NCI-H187 (cell line): Measurements from ENCODE around the gene CTNNA3.
"Not testable (repeated sequence)": the region's sequence is repeated elsewhere in the genome, so short reads cannot be mapped to it uniquely, and the experiment has no call there.

Source experiments
- DNase-seq, 2 experiments: peaks; one replicate each; lab custom pipeline; 2025; lab: John Stamatoyannopoulos, UW

The CTNNA3 gene

GRCh38 chr10:66378117-66378876 is 1317.7 kb downstream of the CTNNA3 start:
- no peak for DNase-seq

DNA sequence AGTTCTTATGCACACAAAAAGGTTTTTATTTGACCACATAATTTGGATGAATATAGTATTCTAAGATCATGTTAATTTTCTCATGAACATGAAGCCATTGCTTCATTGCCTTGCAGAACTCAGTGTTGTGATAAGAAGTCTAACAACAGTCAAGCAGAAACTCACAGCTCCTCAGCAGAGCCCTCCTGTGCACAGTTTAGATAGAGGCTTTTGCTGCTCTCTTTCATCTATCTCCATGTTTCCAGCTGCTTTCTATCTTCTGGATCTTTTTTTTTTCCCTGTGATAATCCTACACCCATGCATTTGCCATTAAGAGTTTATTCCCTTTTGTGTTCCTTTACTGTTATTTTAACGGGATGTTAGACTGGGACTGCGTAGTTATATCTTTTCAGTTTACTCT is 1327.8 kb downstream of the CTNNA3 start:
- DNase-seq, result no peak

- no peak for DNase-seq
Measured at GRCh38 chr10:66366163-66366562, 1329.8 kb downstream of the CTNNA3 start.

- DNase-seq, result no peak
Measured at GRCh38 chr10:66365686-66366085, 1330.3 kb downstream of the CTNNA3 start.

DNA sequence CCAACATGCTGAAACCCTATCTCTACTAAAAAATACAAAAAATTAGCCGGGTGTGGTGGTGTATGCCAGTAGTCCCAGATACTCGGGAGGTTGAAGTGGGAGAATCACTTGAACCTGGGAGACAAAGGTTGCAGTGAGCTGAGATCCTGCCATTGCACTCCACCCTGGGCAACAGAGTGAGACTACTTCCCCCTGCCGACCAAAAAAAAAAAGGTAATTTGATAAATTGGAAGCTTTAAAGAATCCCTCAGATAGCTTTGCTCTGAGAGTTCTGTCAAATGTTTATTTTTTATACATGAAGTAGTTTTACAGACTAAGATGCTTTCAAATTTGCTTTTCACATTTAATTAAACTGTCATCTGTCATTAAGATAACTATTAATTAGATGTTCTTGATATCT is 1333.5 kb downstream of the CTNNA3 start:
- no peak for DNase-seq

GRCh38 chr10:66353822-66354221 is 1342.2 kb downstream of the CTNNA3 start:
- not testable (repeated sequence) for DNase-seq

DNA sequence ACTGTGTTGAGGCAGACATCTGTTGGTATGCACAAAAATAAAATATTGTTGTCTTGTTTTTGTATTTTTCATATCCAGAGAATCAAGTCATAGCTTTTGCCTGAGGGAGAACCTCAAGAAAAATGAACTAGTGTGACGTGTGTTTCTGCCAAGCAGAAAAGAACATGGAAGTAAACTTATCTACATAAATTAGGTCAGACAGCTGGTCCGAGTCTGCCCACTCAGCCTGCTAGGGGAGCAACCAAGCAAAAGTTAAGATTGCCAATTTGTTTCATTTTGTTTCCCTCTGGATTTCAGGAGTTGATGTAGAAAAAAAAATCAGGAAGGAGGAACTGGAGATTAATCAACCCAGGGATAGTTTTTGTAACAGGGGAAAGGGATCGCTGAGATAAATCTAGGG is 1342.6 kb downstream of the CTNNA3 start:
- no peak for DNase-seq

DNA sequence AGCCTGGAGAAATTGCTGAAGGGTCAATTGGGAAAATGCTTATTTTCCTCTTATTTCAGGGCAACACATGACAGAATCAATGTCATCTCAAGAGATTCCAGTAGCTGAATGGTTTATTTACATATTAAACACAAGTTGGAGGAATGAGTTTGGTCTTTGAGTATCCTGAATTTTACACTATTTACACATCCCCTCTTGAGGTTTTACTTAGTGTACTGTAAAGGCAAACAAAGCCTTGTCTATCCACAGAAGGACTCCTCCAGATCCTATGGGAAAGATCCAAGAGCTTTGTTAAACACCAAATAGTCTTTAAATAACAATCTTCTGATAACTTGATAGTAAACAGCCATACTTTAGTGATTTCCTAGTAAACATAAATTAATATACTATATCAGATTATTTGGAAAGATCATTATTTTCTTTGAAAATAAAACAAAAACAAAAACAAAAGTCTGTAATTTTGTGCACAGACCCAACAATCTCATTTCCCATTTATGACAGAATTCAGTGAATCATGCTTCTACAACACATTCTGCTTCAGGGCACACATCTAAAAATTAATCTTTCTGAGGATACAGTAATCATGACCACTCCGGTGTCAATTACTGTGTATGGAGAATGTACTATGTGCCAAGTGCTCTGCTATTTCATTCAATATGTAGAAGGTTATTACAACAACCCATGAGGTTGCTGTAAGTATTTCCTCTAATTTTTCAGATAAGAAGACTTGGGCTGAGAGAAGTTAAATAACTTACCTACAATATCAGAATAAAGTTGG is 1345.2 kb downstream of the CTNNA3 start:
- DNase-seq, result no peak

- DNase-seq, result no peak
Measured at GRCh38 chr10:66349726-66350125, 1346.3 kb downstream of the CTNNA3 start.

DNA sequence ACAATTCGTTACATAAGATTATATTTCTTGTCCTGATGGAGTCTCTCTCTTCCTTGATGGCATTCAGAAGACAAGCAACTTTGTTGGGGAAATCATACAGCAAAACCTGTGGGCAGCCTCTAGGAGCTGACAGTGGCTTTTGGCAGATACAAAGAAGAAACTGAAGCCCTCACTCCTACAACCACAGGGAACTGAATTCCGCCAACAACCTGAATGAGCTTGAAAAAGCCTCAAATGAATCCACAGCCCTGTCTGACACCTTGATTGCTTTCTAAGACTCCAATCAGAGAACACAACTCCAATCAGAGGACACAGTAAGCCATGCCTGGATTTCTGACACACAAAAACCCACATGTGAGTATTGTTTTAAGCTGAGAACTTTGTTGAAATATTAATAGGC is 1346.9 kb downstream of the CTNNA3 start:
- no peak for DNase-seq

DNA sequence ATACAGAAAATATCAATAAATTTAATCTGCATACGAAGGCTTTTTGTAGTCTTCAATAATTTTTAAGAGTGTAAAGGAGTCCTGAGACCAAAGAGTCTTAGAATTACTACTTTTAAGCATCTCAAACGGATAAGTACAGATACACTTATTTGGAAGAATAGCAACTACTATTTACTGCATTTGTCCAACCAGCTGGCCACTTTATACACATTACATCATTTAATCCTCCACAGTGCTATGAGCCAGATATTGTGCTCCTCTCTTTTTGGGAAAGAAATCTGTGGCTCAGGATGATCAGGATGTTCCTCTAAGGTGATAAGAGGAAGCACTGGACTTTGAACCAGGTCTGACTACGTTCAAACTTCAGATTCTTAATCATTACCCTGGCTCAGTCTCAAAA is 1358.8 kb downstream of the CTNNA3 start:
- no peak for DNase-seq

DNA sequence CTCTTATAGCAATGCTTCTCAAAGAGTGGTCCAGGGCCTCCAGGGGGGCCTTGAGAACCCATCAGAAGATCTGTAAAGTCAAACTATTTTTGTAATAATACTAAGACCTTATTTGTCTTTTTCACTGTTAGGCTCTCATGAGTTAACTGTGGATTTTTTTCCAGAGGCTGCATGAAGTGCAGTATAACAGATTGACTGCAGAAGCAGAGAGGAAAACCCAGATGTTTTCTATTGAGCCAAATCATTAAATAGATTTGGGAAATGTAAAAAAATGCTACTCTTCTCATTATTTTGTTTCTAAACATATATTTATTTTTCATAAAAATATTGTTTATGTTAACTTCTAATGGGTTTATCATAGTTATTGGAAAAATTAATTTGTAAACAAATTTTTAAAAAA is 1359.2 kb downstream of the CTNNA3 start:
- no peak for DNase-seq

GRCh38 chr10:66335753-66336152 is 1360.2 kb downstream of the CTNNA3 start:
- not testable (repeated sequence) for DNase-seq

DNA sequence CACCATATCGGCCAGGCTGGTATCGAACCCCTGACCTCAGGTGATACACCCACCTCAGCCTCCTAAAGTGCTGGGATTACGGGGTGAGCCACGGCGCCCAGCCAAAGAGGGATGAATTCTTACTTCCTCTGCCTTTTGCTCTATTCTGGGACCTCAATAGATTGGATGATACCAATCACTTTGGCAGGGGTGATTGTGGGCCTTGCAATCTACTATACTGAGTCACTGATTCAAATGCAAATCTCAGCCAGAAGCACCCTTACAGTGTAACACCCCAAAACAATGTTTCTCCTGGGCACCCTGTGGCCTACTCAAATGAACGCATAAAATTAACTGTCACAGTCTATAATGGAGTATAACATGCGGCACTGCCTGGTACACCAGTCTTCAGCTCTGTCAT is 1366.8 kb downstream of the CTNNA3 start:
- DNase-seq, result no peak

DNA sequence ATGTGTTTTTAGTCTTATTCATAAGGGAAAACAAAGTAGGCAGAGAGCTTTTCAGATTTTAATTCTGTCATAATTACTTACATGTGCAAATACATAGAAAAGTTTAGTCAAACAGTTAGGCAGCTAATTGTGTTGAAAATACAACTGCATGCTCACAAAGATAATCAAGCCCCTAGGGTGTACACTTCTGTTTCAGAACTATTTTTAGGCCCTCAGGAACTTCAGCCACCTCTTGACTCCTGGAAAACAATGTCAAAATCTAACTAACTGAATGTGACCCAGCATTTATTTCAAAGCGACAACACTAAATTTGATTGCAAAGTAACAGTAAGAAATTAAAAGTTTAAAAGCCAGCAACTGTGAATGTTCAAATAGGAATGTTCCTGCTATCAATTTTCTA is 1369.1 kb downstream of the CTNNA3 start:
- DNase-seq, result no peak

DNA sequence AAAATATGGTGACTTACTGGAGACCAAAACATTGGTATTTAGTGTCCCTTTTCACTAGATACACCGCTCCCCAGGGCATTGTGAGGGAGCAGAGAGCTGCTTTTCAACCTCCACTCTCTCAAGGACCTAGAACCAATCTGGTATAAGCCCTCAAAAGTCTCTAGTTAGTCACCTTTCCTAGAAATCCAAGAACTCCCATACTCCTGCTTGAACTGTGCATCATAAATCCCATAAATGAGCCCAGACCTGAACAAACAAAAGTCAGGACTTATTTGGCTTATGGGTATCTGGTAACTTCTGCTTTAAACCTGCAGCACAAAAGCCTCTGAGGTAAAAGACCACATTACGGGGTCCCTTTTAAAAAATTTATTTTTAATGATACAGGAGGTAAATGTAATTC is 1373.2 kb downstream of the CTNNA3 start:
- DNase-seq, result no peak

GRCh38 chr10:66321723-66322665 is 1374.0 kb downstream of the CTNNA3 start:
- no peak for DNase-seq

DNA sequence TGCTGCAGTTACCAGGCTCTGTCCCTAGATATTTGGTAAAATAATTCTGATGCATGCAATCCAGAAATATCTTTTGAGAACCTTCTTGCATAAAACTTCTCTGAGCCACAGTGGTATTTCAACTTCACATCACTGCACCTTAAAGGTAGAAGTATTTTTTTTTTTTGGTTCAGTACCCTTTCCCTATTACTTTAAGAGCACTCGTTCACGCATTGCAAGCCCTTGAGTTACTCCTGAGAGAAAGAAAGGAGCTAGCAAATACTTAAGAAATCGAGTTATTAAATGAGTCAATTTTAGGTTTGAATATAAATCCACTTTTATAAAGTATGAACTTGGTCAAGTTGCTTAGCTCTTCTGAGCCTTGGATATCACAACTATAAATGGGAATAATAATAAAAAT is 1377.2 kb downstream of the CTNNA3 start:
- DNase-seq, result no peak

- no peak for DNase-seq
Measured at GRCh38 chr10:66307826-66308225, 1388.2 kb downstream of the CTNNA3 start.

DNA sequence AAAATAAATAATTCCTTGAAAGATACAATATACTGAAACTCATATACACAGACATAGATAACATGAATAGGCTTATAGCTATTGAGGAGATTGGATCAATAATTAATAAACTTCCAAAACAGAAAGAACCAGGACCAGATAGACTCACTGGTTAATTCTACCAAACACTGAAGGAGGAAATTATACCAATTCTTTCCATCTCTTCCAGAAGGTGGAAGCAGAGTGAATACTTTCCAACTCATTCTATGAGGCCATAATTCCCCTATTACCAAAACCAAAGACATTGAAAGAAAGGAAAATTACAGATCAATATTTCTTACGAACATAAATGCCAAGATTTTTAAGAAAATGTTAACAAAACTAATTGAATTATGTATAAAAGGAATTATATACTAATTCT is 1394.9 kb downstream of the CTNNA3 start:
- no peak for DNase-seq

DNA sequence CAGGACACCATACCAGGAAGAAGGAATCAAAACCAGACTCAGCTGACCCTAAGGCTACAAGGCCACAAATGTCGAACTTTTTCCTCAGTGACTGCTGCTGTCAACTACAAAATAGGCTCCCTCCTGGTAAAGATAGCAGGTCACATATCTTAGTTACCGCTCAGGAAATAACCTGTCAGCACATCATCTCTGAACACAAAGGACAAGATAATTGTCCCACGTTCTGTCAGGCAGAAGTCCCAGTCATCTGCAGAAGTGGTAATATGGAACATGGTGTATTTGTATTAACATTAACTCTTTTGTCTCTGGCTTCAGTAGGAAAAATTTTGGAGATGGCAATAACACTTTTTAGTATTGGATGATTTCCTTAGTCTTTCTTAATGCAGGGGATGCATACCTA is 1400.4 kb downstream of the CTNNA3 start:
- no peak for DNase-seq

GRCh38 chr10:66294538-66294937 is 1401.5 kb downstream of the CTNNA3 start:
- DNase-seq, result no peak
